GM18498 (cell line): ENCODE data around the gene NUB1.

Experiments
- ATAC-seq: cut with Tn5 transposase; IDR thresholded peaks from one replicate; pipeline ENCODE4 v1.9.1; 2021; ENCODE audit warnings: mild to moderate bottlenecking, moderate library complexity; ENCODE audit not compliant: unreplicated experiment

The NUB1 gene

GRCh38 chr7:151416112-151416940, 74.7 kb downstream of the NUB1 start:
- ATAC-seq = no peak

- no peak for ATAC-seq
Measured at GRCh38 chr7:151416941-151417315, 75.3 kb downstream of the NUB1 start.

GRCh38 chr7:151420144-151420543, 78.5 kb downstream of the NUB1 start:
- ATAC-seq = no peak

GRCh38 chr7:151422212-151422611, 80.6 kb downstream of the NUB1 start:
- ATAC-seq = no peak

- no peak for ATAC-seq
Measured at GRCh38 chr7:151423226-151423625, 81.6 kb downstream of the NUB1 start.

GRCh38 chr7:151423936-151424335, 82.3 kb downstream of the NUB1 start:
- no peak for ATAC-seq

GRCh38 chr7:151424799-151425198, 83.2 kb downstream of the NUB1 start:
- no peak for ATAC-seq

- no peak for ATAC-seq
Measured at GRCh38 chr7:151425670-151426440, 84.2 kb downstream of the NUB1 start.

- ATAC-seq = no peak
Measured at GRCh38 chr7:151426441-151426903, 84.9 kb downstream of the NUB1 start.

- no peak for ATAC-seq
Measured at GRCh38 chr7:151426904-151427704, 85.5 kb downstream of the NUB1 start.

GRCh38 chr7:151427705-151428377, 86.2 kb downstream of the NUB1 start:
- no peak for ATAC-seq
